GM19324 (cell line): Measurements from ENCODE around the gene GCAT.

Source experiments
- ATAC-seq: cut with Tn5 transposase; IDR thresholded peaks from one replicate; pipeline ENCODE4 v1.9.1; 2021; ENCODE audit warnings: mild to moderate bottlenecking, moderate library complexity; ENCODE audit not compliant: unreplicated experiment, low FRiP score

The GCAT gene

GRCh38 chr22:37806409-37807333 is 1.1 kb upstream of the GCAT start:
- no peak for ATAC-seq

GRCh38 chr22:37808294-37808657 is 542 bp downstream of the GCAT start:
- ATAC-seq, result no peak

- no peak for ATAC-seq
Observed at GRCh38 chr22:37809672-37810333, 2.1 kb downstream of the GCAT start.

GRCh38 chr22:37811867-37812266 is 4.1 kb downstream of the GCAT start:
- no peak for ATAC-seq

- no peak for ATAC-seq
Observed at GRCh38 chr22:37812869-37813678, 5.3 kb downstream of the GCAT start.

- no peak for ATAC-seq
Observed at GRCh38 chr22:37815593-37815992, 7.9 kb downstream of the GCAT start.

GRCh38 chr22:37816543-37817180 is 8.9 kb downstream of the GCAT start:
- ATAC-seq, result no peak

GRCh38 chr22:37817705-37818408 is 10.1 kb downstream of the GCAT start:
- ATAC-seq, result peak; percentile 66

- ATAC-seq, result no peak
Observed at GRCh38 chr22:37818409-37819104, 10.8 kb downstream of the GCAT start.

- no peak for ATAC-seq
Observed at GRCh38 chr22:37819105-37819433, 11.3 kb downstream of the GCAT start.

- ATAC-seq, result no peak
Observed at GRCh38 chr22:37820350-37820749, 12.6 kb downstream of the GCAT start.

GRCh38 chr22:37822079-37822833 is 14.5 kb downstream of the GCAT start:
- no peak for ATAC-seq

GRCh38 chr22:37823134-37823985 is 15.6 kb downstream of the GCAT start, which contains the start of gene GALR3:
TSS of gene GALR3 (plus strand) at chr22:37823382. CDS start at chr22:37823407, 25 bp downstream.
- ATAC-seq, result no peak

GRCh38 chr22:37824674-37825641 is 17.2 kb downstream of the GCAT start:
- ATAC-seq, result no peak

- no peak for ATAC-seq
Observed at GRCh38 chr22:37827056-37827455, 19.3 kb downstream of the GCAT start.

GRCh38 chr22:37830093-37830842 is 22.5 kb downstream of the GCAT start:
- ATAC-seq, result no peak
